Measurements from ENCODE around the gene KCNE3. TPM values are rescaled to one million over a fixed set of nuclear protein-coding genes. Genes with fewer than 3 reads are reported as not detected.

The KCNE3 gene
- total RNA-seq, 1 experiment from 2014 or later = not detected

GRCh38 chr11:74453373-74453975 lies 13.9 kb downstream of the KCNE3 start:
- Histone ChIP-seq H3K9ac (ENCODE audit: low read length) (no peak overlapping the region), H3K36me3 (ENCODE audit: control insufficient read depth in 1 of 2, insufficient read depth in 2 of 2, low read length in 2 of 2) (no peaks in the 10 kb centered on the region), H2AFZ (ENCODE audit: low read depth, low read length, poor library complexity, severe bottlenecking) (no peak overlapping the region), H3K27ac (ENCODE audit: low read depth, low read length) (no peak overlapping the region), H4K20me1 (ENCODE audit: insufficient read depth) (no peaks in the 10 kb centered on the region), H3K4me3 (replicated peaks in 1 of 2; ENCODE audit: low read depth in 1 of 2, low read length in 2 of 2) (no peak overlapping the region), H3K27me3 (ENCODE audit: insufficient read depth, low read length) (no peaks in the 10 kb centered on the region), H3K4me1 (ENCODE audit: control insufficient read depth in 1 of 2, insufficient read depth in 2 of 2, low read length in 2 of 2) (peaks cover 0 to 3% of the 10 kb centered on the region in 2 experiments; a peak in 1 of 4 replicates), H3K79me2 (ENCODE audit: insufficient read depth, low read length) (no peaks in the 10 kb centered on the region), H3K9me3 (ENCODE audit: control insufficient read depth in 1 of 2, insufficient read depth in 1 of 2, low read depth in 1 of 2, low read length in 2 of 2) (no peaks in the 10 kb centered on the region), H3K4me2 (ENCODE audit: low read length) (no peak overlapping the region), H3K9me2 (ENCODE audit: insufficient read depth) (no peaks in the 10 kb centered on the region)
- ChIA-PET CTCF (interaction anchor here (0.6 to 5.4 kb wide), 21 partner anchors 8 to 286 kb away, joined by 3 to 120 read pairs (median 5); partner anchors contain the start of gene PGM2L1), RAD21 (ENCODE audit: low non-redundant PET in 1 of 2, low total read pairs in 2 of 2, uncharacterized antibody in 2 of 2, unreplicated experiment in 2 of 2) (interaction anchor here (0.6 to 2.8 kb wide), 6 partner anchors 40 to 176 kb away, joined by 3 to 25 read pairs (median 6); partner anchors contain the start of gene LIPT2 (in 1 of the 2)), POLR2A (interaction anchor here (1.1 to 1.3 kb wide), 2 partner anchors 117 kb away, joined by 3 to 5 read pairs; no protein-coding TSS in a partner anchor)
- peak; percentile 88 for TF ChIP-seq RAD21 (IDR thresholded peaks at IDR 0.05; ENCODE audit: low read depth)
- no peak for TF ChIP-seq EZH2 (IDR thresholded peaks at IDR 0.05)
- no peak for TF ChIP-seq FOSL1 (IDR thresholded peaks at IDR 0.05; ENCODE audit: low read depth)
- TF ChIP-seq ZBTB33 (IDR thresholded peaks at IDR 0.05; ENCODE audit: extremely low read depth, insufficient replicate concordance, low read length) = no peak
- no peak for TF ChIP-seq POLR2AphosphoS5 (IDR thresholded peaks at IDR 0.05; ENCODE audit: low read depth, low read length)
- TF ChIP-seq, protein P1, sequence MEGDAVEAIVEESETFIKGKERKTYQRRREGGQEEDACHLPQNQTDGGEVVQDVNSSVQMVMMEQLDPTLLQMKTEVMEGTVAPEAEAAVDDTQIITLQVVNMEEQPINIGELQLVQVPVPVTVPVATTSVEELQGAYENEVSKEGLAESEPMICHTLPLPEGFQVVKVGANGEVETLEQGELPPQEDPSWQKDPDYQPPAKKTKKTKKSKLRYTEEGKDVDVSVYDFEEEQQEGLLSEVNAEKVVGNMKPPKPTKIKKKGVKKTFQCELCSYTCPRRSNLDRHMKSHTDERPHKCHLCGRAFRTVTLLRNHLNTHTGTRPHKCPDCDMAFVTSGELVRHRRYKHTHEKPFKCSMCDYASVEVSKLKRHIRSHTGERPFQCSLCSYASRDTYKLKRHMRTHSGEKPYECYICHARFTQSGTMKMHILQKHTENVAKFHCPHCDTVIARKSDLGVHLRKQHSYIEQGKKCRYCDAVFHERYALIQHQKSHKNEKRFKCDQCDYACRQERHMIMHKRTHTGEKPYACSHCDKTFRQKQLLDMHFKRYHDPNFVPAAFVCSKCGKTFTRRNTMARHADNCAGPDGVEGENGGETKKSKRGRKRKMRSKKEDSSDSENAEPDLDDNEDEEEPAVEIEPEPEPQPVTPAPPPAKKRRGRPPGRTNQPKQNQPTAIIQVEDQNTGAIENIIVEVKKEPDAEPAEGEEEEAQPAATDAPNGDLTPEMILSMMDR (IDR thresholded peaks at IDR 0.05 in 2 of 3, conservative IDR thresholded peaks at IDR 0.05 in 1 of 3; ENCODE audit: borderline replicate concordance in 1 of 3, insufficient read depth in 1 of 3, low read depth in 2 of 3, low read length in 2 of 3) = peak; percentile 86 to 89 (median 88)
- TF ChIP-seq CBX3 (IDR thresholded peaks at IDR 0.05; ENCODE audit: low read depth) = no peak; the same call in 1 of the 2 replicates
- no peak for TF ChIP-seq ZFX (IDR thresholded peaks at IDR 0.05)
- intact Hi-C loops (cut with micrococcal nuclease) = loop anchor here (1.0 kb wide), 2 partner anchors 117 to 286 kb away; no protein-coding TSS in a partner anchor
- no TSS peak for BruUV-seq (replicated peaks)
- DNase-seq (ENCODE audit: low read depth, low spot score) (peak; percentile 65), ATAC-seq (peak; percentile 91)

Data from HCT116 (cell line).